ENCODE measurements around the gene ARHGEF28.
A peak's percentile ranks its signal among the peaks of the same experiment; 100 is the strongest.

Gene ARHGEF28

DNA sequence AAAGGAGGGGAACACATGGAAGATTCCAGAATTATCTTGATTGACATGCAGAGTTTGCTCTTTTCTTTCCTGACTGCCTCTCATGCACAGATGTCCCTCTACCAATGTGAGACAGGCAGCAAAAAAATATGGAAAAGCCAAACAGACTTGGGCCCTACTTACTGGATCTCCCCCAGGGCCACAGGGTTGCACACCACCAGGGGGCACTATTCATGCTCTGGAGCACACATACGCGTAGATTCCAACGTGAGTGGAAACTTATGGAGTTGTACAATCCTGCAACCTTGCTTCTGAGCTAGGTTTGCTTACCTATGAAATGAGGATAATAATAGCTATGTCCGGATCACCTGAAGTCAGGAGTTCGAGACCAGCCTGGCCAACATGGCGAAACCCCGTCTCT, 319.5 kb downstream of the ARHGEF28 start:
- peak; percentile 30 for DNase-seq

DNA sequence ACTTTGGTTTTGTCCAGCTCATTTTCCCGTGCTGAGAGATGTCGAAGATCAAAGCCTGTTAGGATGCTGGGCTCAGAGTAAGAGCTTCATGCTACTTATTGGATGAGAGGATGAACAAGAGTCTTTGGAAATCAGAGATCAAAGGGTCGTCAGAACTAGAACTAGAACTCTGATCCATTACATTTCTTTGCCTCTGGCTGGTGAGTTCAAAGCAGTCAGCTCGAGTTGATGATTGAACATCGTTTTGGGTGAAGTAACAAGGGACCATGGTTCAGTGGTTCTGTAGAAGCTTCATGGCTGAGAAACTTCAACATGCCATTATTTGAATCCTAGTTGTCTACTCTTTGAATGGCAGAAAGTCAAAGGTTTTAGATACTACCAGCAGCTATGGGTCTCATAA, 320.3 kb downstream of the ARHGEF28 start:
- DNase-seq, result no peak

DNA sequence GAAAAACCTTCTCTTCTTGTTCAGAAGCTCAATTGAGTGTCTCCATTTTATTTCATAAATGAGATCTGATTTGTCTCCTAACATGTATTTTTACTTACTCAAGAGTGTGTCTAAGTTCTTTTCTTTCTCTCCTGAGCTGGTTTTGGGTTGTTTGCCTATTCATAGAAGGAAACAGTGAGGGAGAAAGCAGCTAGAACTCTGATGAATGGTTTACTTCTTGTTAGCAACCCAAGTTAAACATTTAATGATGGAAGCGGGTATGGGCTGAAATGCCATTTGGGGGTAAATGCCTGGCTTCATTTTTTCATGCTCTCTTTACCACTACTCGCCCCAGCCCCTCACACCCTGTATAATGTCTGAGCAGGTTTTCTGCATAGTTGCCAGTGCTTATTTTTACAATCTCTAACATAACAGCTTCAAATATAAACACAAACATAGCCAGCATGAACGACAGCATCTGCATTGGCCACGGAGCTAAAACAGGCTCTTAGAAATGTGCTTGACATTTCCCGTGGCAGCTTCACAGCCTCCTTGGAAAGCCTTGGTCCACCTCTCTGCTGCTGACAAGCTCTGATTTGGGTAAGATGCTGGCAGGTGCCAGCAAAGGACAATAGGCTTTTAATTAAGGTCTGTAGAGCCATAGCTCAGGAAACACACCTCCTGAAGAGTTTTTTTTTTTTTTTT, 321.1 kb downstream of the ARHGEF28 start:
- DNase-seq, result no peak

DNA sequence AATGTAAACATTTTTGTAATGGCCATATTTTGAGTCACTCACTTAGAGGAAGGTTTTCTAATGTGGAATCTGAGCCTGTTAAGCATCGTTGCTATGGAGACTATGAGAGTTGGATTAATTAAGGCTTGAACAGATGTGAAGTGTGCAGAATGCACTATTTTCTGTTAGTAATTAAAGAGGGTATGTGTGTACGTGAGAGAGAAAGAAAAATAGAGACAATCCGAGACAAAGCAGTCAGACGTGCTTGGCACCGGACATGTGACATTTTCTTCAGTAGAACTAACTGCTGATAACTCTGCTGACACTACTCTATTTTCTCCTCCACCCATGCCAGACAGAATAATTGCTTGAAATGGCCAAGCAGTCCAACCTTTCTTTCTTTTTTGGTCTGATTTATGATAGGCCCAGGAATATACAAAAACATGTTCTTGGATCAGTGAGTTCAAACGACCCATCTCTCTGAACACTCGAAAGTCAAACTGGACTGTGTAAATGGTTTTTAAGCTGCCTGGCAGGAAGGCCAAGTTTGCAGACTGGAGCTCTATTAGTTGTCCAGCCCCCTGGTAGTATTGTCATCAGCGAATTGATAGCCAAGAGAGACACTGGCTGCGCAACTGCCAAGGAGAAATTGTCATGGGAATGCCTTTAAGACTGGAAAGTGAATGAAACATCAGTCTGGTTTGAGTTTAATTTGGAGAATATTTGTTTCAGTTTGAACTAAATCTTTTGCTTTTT, 322.1 kb downstream of the ARHGEF28 start:
- DNase-seq, result no peak

DNA sequence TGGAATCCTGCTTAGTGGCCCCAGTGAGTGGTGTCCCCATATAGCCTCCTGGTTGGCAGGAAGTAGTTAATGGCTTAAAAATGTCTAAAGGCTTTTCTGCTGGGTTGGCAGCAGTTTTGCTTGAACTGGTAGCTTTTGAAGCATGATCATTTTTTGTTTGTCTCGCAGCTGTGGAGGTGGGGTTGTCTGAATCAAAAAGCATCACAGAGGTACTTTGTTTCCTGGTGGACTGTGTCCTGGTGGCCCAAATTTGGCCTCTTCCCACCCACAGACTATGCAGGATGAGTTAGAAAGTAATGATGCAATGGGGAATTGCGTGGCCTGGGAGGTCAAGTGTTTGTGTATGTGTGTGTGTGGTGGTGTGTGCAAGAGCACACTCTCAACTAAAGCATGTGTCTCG, 322.7 kb downstream of the ARHGEF28 start:
- no peak for DNase-seq

DNA sequence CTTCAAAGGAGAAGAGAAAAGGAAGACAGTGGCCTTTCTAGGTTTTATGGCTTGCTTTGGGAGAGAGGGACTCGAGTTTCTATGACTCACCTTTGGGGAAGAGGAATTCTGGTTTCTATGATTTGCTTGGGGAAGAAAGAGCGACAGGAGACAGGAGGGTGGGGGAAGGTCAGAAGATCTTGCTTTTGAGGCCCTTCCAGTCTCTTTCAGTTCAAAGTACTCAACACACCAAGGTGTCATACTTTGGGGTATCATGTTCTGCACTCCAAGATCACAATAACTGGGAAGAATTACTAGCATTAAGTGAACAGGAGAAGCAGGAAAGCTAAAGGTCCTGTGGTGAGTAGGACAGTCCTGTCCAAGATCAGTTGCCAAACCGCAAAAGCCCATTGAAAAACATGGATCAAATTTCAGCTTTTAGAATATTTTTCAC, 324.5 kb downstream of the ARHGEF28 start:
- DNase-seq, result no peak

- DNase-seq, result no peak
These were observed 325.0 kb downstream of the ARHGEF28 start for GRCh38 chr5:73950912-73951430.

DNA sequence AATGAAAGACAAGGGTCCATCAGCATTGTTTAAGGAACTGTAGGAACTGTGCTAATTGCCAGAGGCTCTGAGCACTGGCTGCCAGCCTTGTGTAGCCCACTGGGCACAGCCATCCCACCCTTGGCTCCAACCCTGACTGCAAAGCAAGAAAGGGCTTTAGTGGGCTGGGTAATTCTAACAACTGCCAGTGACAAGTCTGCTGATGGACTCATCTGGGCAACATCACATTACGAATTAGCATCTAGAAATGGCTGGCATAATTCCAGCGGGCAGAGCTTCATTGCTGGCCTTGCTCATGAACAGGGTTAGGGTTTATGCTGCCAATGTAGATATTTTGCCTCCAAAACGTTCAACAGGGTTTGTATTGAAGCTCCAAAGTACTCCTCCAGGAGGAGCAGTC, 326.9 kb downstream of the ARHGEF28 start:
- DNase-seq, result no peak

DNA sequence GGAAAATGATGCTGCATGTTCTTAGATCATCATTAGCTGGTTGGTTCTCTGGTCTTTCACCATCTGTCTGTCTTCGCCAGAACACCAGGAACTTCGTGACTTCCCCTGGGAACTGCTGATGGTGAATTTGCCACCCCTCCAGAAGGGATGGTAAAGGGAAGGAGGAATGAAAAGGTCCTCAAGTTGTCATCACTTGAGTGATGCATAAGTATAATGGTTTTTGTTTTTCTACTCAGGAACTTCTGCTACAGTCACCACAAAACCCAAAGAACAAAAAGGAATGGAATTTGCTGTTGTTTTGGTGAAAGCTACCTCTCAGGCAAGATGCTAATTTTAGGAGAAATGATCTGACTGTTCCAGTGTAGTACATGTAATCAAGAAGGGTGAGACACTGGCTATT, 328.4 kb downstream of the ARHGEF28 start:
- no peak for DNase-seq

GRCh38 chr5:73955271-73955846, 329.4 kb downstream of the ARHGEF28 start:
- DNase-seq, result no peak

DNA sequence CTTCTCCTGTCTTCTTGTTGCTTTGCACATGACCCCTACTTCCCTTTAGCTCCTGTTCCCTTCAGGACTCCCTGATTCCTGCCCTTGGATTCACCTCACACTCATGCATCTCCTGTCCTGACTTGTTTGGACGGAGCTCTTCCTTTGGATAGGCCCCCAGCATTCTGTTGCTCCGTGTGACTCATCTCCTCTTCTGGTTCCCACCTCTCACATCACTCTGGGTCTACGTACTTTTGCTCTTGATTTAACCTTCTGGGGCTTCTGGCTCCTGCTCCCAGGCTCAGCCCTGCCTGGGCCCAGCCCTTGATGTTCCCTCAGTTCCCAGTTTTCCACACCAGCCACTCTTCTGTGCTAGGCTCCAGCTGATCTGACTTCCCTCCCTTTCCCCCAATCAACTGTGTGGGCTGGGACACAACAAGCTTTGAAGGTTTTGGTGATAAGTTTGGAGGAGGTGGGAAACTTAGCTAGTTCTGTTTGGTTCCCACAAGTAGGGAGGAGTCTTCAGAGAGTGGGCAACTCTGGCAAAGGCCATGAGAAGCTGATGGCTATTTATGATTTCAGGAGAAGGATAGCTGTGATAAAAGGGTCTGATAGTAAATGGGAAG, 331.5 kb downstream of the ARHGEF28 start:
- no peak for DNase-seq

DNA sequence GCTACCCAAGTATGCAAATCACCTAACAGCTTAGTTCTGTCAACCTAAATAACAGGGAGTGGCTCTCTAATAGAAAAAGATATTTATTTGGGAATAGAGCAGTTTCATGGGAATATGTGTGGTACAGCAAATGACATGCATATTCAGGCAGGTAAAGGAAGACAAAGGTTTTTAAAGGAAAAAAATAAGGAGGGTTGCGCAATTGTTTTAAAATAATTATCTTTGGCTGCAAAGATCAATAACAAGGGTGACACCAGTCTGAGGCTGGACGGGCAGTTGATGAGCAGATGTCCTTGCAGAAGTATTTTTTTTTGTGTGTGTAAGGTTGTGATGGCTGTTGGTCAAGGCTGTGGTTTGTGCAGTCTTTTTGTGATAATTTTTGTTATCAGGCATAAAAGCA, 332.0 kb downstream of the ARHGEF28 start:
- DNase-seq, result no peak

DNA sequence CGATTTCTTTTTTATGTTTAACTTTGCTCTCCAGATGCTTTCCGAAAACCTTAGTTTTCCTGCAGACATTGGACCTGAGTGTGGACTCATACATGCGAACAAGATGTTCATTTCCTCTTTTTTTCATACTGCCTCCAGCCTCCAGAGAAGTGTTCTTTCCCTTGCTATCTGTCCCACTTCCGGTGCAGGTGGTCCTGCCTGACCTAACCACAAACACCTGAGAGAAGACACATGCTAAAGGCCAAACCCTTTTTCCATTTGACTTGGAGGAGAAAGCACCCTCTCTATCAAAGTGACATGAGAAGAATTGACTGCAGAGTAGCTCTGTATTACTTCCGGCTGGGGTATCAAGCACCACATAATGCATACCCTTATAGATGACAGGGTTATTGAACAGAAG, 334.0 kb downstream of the ARHGEF28 start:
- DNase-seq, result no peak

DNA sequence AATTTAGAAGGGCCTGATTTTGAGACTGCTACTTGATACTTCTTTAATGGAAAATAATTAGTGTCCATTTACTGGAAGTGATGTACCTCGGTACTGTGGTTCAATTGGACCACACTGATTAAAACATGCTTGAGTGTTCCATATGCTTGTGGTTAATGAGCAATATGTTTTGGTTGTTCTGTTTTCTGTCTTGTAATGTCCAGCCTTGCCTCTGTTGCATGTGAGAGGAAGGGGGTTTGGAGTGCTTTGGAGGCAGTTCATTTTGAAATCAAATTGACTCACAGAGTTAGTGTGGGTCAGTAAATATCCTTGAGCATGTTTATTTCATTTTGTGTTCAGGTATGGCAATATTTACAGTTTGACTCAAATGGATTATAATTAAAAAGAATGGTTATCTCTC, 334.4 kb downstream of the ARHGEF28 start:
- DNase-seq, result no peak

DNA sequence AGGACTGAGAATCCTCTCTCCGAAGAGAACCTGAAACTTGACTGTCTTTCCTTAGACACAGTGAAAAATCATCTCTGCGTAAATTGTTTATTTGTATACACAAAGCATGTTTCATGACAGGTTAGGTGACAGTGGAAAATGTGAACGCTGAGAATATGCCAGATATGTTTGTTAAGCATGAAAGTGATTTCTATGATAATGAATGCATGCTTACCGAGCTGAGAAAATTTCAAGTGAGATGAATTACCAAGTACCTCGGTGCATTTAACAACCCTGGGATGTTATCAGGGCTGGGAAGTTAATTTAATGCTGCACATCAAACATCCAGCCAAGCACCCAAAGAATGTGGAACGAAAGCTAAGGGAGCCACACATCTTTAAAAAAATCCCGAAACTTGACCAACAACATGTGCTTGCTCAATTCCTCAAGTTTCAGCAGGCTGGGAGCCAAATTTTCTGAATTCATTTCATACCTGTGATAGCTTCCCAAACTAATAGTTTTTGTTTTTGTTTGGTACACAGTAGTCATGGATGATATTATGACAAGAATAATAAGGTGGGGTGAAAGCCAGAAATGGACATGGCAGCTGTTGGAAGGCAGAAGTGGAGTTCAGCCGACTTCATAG, 336.9 kb downstream of the ARHGEF28 start:
- DNase-seq, result no peak

DNA sequence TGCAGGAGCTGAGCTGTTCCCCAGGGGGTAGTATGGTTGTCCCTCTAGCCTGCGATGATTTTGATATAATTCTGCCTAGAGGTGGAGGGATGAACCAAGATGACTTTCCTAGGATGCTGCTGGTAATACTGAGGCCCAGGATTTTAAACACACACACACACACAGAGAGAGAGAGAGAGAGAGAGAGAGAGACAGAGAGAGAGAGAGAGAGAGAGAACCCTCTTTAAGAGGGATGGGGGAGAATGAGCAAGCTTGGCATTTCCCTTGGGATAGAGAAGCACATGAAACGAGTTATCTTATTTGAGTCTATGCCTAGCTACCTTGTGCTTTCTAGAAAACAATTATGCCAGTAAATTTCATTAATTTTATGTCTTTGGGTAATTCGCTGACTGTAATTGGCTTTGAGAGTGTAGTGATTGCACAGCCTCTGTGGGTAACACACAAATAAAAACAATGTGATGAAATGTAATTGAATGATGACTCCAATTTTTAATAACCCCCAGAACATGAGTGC, 338.4 kb downstream of the ARHGEF28 start:
- no peak for DNase-seq

- DNase-seq, result no peak
These were observed 340.5 kb downstream of the ARHGEF28 start for GRCh38 chr5:73966451-73966850.

DNA sequence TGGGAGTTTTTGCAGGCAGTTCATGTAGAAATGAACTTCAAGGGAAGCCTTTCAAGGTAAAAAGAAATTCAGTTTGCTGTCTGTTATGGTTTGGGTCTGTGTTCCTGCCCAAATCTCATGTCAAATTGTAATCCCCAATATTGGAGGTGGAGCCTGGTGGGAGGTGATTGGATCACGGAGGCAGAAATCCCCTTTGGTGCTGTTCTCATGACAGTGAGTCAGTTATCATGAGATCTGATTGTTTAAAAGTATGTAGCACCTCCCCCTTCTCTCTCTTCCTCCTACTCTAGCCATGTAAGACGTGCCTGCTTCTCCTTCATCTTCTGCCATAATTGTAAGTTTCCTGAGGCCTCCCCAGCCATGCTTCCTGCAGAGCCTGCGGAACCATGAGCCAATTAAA, 341.4 kb downstream of the ARHGEF28 start:
- no peak for DNase-seq

- DNase-seq, result no peak
These were observed 342.2 kb downstream of the ARHGEF28 start for GRCh38 chr5:73968246-73968645.

- no peak for DNase-seq
These were observed 342.7 kb downstream of the ARHGEF28 start for GRCh38 chr5:73968729-73969128.

DNA sequence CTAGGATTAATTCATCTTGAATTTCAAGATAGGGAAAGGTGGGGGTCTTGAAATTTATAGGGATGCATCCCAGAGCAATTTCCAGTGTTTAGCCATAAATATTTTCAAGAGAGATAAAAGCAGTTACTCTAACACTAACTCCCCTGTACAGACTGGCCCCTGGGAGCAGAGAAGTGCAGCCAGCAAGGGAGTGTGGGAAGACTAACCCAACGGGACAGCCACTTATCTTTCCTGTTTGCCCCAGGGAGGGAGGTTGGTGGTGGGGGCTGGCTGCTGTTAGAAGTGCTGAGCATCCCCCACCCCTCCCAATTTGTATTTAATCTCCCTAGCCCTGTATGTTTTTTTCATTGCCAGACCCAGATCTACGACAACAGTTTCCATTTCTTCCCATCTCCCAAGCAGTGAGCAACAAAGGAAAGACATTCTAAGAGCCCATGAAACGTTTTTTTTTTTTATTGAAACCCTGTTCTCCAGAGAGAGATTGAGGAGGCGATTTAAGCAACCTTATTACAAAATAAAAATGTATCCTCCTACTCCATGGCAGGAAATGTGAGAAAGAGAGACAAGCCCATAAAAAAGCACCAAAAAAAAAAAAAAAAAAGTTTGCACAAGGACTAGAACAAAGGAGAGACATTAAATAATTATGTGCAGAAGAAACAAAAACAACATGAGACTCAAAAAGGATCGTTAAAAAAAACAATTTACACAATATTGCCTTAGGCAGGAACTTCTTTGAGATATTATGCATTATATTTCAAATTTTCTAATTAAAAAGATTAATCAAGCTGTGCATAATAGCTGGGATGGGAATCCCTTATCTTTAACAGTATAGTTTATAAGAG, 343.4 kb downstream of the ARHGEF28 start:
- DNase-seq, result no peak

- no peak for DNase-seq
These were observed 345.3 kb downstream of the ARHGEF28 start for GRCh38 chr5:73971326-73971725.

Measured in activated CD4-positive, alpha-beta T cell treated with anti-CD3 and anti-CD28 coated beads, Interleukin-2, Interleukin-6, amounts not matched to agents 100 ng/mL and 50 ng/mL, durations not matched to agents 16 hours and 8 hours (primary cell).